GM12878 (cell line): ENCODE measurements around the gene ATP4B. TPM values are rescaled to one million over a fixed set of nuclear protein-coding genes. Genes with fewer than 3 reads are reported as not detected.

Experiments used
- ATF7 ChIP-seq: fragments of 450-650 bp; IDR thresholded peaks from 2 replicates; pipeline ENCODE4 v1.6.1; 2016; ENCODE audit warnings: low read depth, mild to moderate bottlenecking
- CHD1 ChIP-seq: IDR thresholded peaks from 2 replicates; pipeline ENCODE4 v1.6.1; 2012; ENCODE audit warnings: low read depth, low read length, improper control_type of control experiment
- E4F1 ChIP-seq: fragments of 450-650 bp; IDR thresholded peaks from 2 replicates; pipeline ENCODE4 v1.6.1; 2018; ENCODE audit warnings: borderline replicate concordance, mild to moderate bottlenecking; ENCODE audit not compliant: partially characterized antibody
- HSF1 ChIP-seq: fragments of 150-350 bp; IDR thresholded peaks from 2 replicates; pipeline ENCODE4 v1.6.1; 2014; ENCODE audit warnings: mild to moderate bottlenecking, low read depth, low read length
- IRF4 ChIP-seq: IDR thresholded peaks from 2 replicates; pipeline ENCODE4 v1.6.1; 2011; ENCODE audit warnings: low read depth, low read length
- MLLT1 ChIP-seq: fragments of 450-650 bp; IDR thresholded peaks from 2 replicates; pipeline ENCODE4 v1.6.1; 2016; ENCODE audit warnings: mild to moderate bottlenecking
- SKIL ChIP-seq: fragments of 450-650 bp; IDR thresholded peaks from 2 replicates; pipeline ENCODE4 v1.6.1; 2017; ENCODE audit warnings: mild to moderate bottlenecking, low read depth, inconsistent platforms; ENCODE audit not compliant: poor library complexity, severe bottlenecking
- SMC3 ChIP-seq: IDR thresholded peaks from 2 replicates; pipeline ENCODE4 v1.6.1; 2011; ENCODE audit warnings: low read length, improper control_type of control experiment, borderline replicate concordance
- ZBTB33 ChIP-seq: fragments of 450-650 bp; IDR thresholded peaks from 2 replicates; pipeline ENCODE4 v1.6.1; 2017; ENCODE audit warnings: mild to moderate bottlenecking
- ZNF592 ChIP-seq: fragments of 450-650 bp; IDR thresholded peaks from 2 replicates; pipeline ENCODE4 v1.6.1; 2017; ENCODE audit warnings: mild to moderate bottlenecking, moderate library complexity
- polyA plus RNA-seq, 11 experiments: library from polyadenylated mRNA; depleted of rRNA in 4 of 11; unstranded in 6 of 11; stranded (reverse) in 5 of 11; fragments of >200 nt; fragmentation: Nextera tagmentation in 4 of 11; fragmentation: Illumina TruSeq in 1 of 11; extraction: Ambion mirVana in 4 of 11; extraction: Trizol in 1 of 11; gene quantifications; 1 replicate in 1 of 11; 2 replicates in 10 of 11; pipeline versions ENCODE4 v1.2.1 to v1.2.3, GENCODE V29; 2011 to 2016; ENCODE audit warnings: inconsistent platforms in 2 of 11, missing spikeins in 2 of 11, low read depth in 1 of 11
- total RNA-seq, 4 experiments: library from RNA; depleted of rRNA in 3 of 4; stranded (reverse); fragments of >200 nt in 3 of 4; fragmentation: Illumina TruSeq in 1 of 4; extraction: Trizol in 1 of 4; gene quantifications; 2 replicates each; pipeline versions ENCODE4 v1.2.1 to v1.2.3, GENCODE V29; 2013 to 2021

ATP4B gene
- total and polyA plus RNA-seq, 10 of the 15 experiments (the other 5 are each of a cell fraction or from before 2014, with no cell fraction given): 0.05 to 0.33 (median 0.20) TPM; not detected in 4

- TF ChIP-seq E4F1 (no peak), IRF4 (no peak), ZBTB33 (no peak), ATF7 (no peak), SMC3 (no peak), SKIL (no peak), HSF1 (no peak), MLLT1 (no peak), ZNF592 (no peak), CHD1 (no peak)
- TF ChIP-seq, all 136 proteins: peak for 0
Observed at GRCh38 chr13:113661509-113661908, 3.5 kb upstream of the ATP4B start (continued).
